A549 (cell line): ENCODE results near the gene PPP6R1.

Source experiments
- CHD4 ChIP-seq: fragments of 200-600 bp; sonication (generic); IDR thresholded peaks from 2 replicates; pipeline ENCODE4 v1.6.1; 2016; ENCODE audit warnings: antibody characterized with exemption, mild to moderate bottlenecking, borderline replicate concordance
- CTCF ChIP-seq: fragments of >200 bp; sonication (Bioruptor Twin); formaldehyde crosslinking; IDR thresholded peaks from 3 replicates; pipeline ENCODE4 v1.5.1; 2016
- POLR2A ChIP-seq: IDR thresholded peaks from 2 replicates; pipeline ENCODE4 v1.6.1; 2012; ENCODE audit warnings: mild to moderate bottlenecking, low read length

- TF ChIP-seq CTCF (no peak), POLR2A (no peak), CHD4 (no peak)
These were observed 59.1 kb downstream of the PPP6R1 start for GRCh38 chr19:55199620-55200204.
